ENCODE measurements around the gene PNPLA7. TPM values are rescaled to one million over a fixed set of nuclear protein-coding genes. Genes with fewer than 3 reads are reported as not detected.
"Not testable (repeated sequence)": the region's sequence is repeated elsewhere in the genome, so short reads cannot be mapped to it uniquely, and the experiment has no call there.

PNPLA7 gene
- total and polyA plus RNA-seq, 7 donors = 1.2 to 22.3 (median 7.7) TPM

GRCh38 chr9:137516144-137516917 is 33.9 kb downstream of the PNPLA7 start:
- WGBS, 3 donors = 83 to 90% (median 85%) methylated on average over 10 of the region's 10 CpGs
- peaks cover under 1% of the 10 kb centered on the region for H3K4me1 ChIP-seq
- no peak overlapping the region for H3K4me3 ChIP-seq
- H3K36me3 ChIP-seq (ENCODE audit: insufficient read depth in 1 of 2, low read depth in 1 of 2) = peaks cover 0 to 22% of the 10 kb centered on the region in 2 donors
- no peak overlapping the region for H3K27ac ChIP-seq
- intact Hi-C loops (cut with DNase I) = no loop called here
- DNase-seq (no peak), ATAC-seq (peak in 2 of 4 donors; percentile 31 to 60)
- no peaks in the 10 kb centered on the region for H3K27me3 ChIP-seq (ENCODE audit: insufficient read depth in 3 of 3, low read length in 2 of 3)
- no peaks in the 10 kb centered on the region for H3K9me3 ChIP-seq
- TF ChIP-seq CTCF (IDR thresholded peaks at IDR 0.05) = no peak

GRCh38 chr9:137515338-137515724 is 34.9 kb downstream of the PNPLA7 start:
- peak in 1 of 4 donors; percentile 30 for ATAC-seq
- H3K9me3 ChIP-seq = no peaks in the 10 kb centered on the region
- no peaks in the 10 kb centered on the region for H3K4me1 ChIP-seq
- peaks cover 0 to 20% of the 10 kb centered on the region in 2 donors for H3K36me3 ChIP-seq (ENCODE audit: insufficient read depth in 1 of 2, low read depth in 1 of 2)
- WGBS, 3 donors = 80 to 88% (median 84%) methylated on average over 15 to 23 of the region's 23 CpGs
- no peaks in the 10 kb centered on the region for H3K27me3 ChIP-seq (ENCODE audit: insufficient read depth in 3 of 3, low read length in 2 of 3)
- H3K27ac ChIP-seq = no peak overlapping the region
- H3K4me3 ChIP-seq = no peak overlapping the region
- no peak for TF ChIP-seq CTCF (IDR thresholded peaks at IDR 0.05)
- intact Hi-C loops (cut with DNase I) = no loop called here
- DNase-seq = peak in 1 of 2 donors; percentile 23

GRCh38 chr9:137514691-137515337 is 35.4 kb downstream of the PNPLA7 start:
- ATAC-seq = no peak
- intact Hi-C loops (cut with DNase I) = no loop called here
- no peak overlapping the region for H3K27ac ChIP-seq
- no peak overlapping the region for H3K4me3 ChIP-seq
- TF ChIP-seq CTCF (IDR thresholded peaks at IDR 0.05) = no peak
- peaks cover 0 to 17% of the 10 kb centered on the region in 2 donors for H3K36me3 ChIP-seq (ENCODE audit: insufficient read depth in 1 of 2, low read depth in 1 of 2)
- no peaks in the 10 kb centered on the region for H3K4me1 ChIP-seq
- DNase-seq = peak in 1 of 2 donors; percentile 46
- 86 to 89% (median 89%) methylated on average over 17 to 29 of the region's 30 CpGs for WGBS, 3 donors
- H3K9me3 ChIP-seq = no peaks in the 10 kb centered on the region
- H3K27me3 ChIP-seq (ENCODE audit: insufficient read depth in 3 of 3, low read length in 2 of 3) = no peaks in the 10 kb centered on the region

GRCh38 chr9:137513801-137514570 is 36.2 kb downstream of the PNPLA7 start:
- H3K27me3 ChIP-seq (ENCODE audit: insufficient read depth in 3 of 3, low read length in 2 of 3); H3K4me1 ChIP-seq; ATAC-seq; H3K27ac ChIP-seq; H3K9me3 ChIP-seq; H3K4me3 ChIP-seq; intact Hi-C loops (cut with DNase I): not testable (repeated sequence)
- DNase-seq = peak in 1 of 2 donors; percentile 23
- peaks cover 0 to 13% of the 10 kb centered on the region in 2 donors for H3K36me3 ChIP-seq (ENCODE audit: insufficient read depth in 1 of 2, low read depth in 1 of 2)
- 84 to 88% (median 85%) methylated on average over 33 to 42 of the region's 42 CpGs for WGBS, 3 donors

- H3K4me1 ChIP-seq; H3K4me3 ChIP-seq; H3K9me3 ChIP-seq; H3K27me3 ChIP-seq (ENCODE audit: insufficient read depth in 3 of 3, low read length in 2 of 3); DNase-seq; ATAC-seq; H3K27ac ChIP-seq; intact Hi-C loops (cut with DNase I): not testable (repeated sequence)
- H3K36me3 ChIP-seq (ENCODE audit: insufficient read depth in 1 of 2, low read depth in 1 of 2) = peaks cover 0 to 13% of the 10 kb centered on the region in 2 donors
- WGBS, 3 donors = 78 to 86% (median 82%) methylated on average over 5 of the region's 5 CpGs
These were observed 37.1 kb downstream of the PNPLA7 start for GRCh38 chr9:137513136-137513535.

Measured in psoas muscle (tissue), 8 donors.